GM12873 (cell line): Measurements from ENCODE around the gene BCR.

Experiments used
- TF ChIP-seq, protein P1 (sequence below): IDR thresholded peaks from 2 replicates; pipeline ENCODE4 v1.5.1; 2012; ENCODE audit warnings: low read depth, mild to moderate bottlenecking, moderate library complexity, low read length, control low read depth; ENCODE audit not compliant: insufficient read depth; ENCODE audit errors: missing control alignments

Gene BCR

GRCh38 chr22:23179381-23180299 is 669 bp upstream of the BCR start:
- TF ChIP-seq, protein P1, sequence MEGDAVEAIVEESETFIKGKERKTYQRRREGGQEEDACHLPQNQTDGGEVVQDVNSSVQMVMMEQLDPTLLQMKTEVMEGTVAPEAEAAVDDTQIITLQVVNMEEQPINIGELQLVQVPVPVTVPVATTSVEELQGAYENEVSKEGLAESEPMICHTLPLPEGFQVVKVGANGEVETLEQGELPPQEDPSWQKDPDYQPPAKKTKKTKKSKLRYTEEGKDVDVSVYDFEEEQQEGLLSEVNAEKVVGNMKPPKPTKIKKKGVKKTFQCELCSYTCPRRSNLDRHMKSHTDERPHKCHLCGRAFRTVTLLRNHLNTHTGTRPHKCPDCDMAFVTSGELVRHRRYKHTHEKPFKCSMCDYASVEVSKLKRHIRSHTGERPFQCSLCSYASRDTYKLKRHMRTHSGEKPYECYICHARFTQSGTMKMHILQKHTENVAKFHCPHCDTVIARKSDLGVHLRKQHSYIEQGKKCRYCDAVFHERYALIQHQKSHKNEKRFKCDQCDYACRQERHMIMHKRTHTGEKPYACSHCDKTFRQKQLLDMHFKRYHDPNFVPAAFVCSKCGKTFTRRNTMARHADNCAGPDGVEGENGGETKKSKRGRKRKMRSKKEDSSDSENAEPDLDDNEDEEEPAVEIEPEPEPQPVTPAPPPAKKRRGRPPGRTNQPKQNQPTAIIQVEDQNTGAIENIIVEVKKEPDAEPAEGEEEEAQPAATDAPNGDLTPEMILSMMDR = no peak

DNA sequence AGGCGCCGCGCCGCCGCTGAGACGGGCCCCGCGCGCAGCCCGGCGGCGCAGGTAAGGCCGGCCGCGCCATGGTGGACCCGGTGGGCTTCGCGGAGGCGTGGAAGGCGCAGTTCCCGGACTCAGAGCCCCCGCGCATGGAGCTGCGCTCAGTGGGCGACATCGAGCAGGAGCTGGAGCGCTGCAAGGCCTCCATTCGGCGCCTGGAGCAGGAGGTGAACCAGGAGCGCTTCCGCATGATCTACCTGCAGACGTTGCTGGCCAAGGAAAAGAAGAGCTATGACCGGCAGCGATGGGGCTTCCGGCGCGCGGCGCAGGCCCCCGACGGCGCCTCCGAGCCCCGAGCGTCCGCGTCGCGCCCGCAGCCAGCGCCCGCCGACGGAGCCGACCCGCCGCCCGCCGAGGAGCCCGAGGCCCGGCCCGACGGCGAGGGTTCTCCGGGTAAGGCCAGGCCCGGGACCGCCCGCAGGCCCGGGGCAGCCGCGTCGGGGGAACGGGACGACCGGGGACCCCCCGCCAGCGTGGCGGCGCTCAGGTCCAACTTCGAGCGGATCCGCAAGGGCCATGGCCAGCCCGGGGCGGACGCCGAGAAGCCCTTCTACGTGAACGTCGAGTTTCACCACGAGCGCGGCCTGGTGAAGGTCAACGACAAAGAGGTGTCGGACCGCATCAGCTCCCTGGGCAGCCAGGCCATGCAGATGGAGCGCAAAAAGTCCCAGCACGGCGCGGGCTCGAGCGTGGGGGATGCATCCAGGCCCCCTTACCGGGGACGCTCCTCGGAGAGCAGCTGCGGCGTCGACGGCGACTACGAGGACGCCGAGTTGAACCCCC is 798 bp downstream of the BCR start:
- TF ChIP-seq, protein P1 = no peak

- TF ChIP-seq, protein P1 = no peak
Measured at GRCh38 chr22:23181721-23182308, 1.5 kb downstream of the BCR start.

DNA sequence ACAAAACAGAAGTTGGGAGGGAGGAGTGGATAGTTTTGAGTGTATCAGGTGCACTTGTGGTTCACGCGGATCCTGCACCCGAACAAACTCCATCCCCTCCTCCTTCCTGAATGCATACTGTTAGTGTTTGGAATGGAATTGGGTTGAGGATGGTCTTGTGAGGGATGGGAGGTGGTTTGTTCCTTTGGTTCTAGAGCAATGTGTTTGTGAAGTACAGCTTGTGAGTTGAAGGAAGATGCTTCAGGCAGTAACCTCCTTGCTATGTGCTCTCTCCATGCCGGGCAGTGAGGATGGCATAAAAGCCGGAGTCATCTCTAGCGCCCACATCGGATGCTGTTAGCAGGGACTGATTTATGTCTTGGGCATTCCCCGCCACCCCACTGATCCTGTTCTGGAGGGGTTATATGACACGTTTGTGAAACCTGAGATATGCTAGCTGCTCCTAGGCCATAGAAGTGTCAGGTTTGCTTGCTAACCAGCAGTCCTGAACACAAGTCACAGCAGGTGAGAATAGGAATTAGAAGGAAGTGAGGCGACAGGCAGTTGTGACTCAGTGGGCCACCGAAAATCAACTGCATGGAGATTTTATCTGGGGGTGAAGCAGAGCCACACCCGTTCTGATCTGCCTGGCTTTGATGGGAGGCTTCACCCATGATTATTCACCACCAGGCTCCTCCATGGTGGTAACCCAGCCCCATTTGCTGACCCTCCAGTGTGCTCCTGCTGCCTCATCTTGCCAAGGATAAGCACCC is 2.2 kb downstream of the BCR start:
- TF ChIP-seq, protein P1 = no peak

- TF ChIP-seq, protein P1 = no peak
Measured at GRCh38 chr22:23183061-23183698, 2.9 kb downstream of the BCR start.

DNA sequence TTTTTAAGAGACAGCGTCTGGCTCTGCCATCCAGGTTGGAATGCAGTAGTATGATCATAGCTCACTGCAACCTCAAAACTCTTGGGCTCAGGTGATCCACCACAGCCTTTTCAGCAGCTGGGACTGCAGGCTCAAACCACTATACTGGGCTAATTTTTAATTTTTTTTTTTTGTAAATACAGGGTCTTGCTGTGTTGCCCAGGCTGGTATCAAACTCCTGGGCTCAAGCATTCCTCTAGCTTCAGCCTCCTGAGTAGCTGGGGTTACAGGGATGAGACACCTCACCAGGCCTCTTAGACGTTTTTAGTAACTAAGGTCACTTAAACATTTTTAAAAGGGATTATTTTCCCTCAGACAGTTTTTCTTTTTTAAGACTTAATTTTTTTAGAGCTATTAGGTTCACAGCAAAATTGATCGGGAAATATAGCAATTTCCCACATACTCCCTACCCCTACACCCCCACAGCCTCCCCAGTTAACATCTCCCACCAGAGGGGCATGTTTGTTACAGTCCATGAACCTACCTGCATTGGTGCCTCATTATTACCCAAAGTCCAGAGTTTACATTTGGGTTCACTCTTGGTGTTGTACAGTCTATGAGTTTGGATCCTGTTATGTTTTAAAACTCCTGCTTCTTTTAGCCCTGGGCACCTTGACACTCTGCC is 3.9 kb downstream of the BCR start:
- TF ChIP-seq, protein P1 = no peak
